Body of pancreas (tissue), 4 donors: Measurements from ENCODE around the gene WSCD1. TPM values are rescaled to one million over a fixed set of nuclear protein-coding genes. Genes with fewer than 3 reads are reported as not detected.

Source experiments
- ATAC-seq: fragments of 150-250 bp; one replicate; pipeline ENCODE4 v1.9.1; 2016
- DNase-seq, 4 donors: peaks; one replicate each; pipeline ENCODE4 v3.0.0-alpha.2; 2019
- H3K27ac ChIP-seq, 4 donors: fragments of 200-600 bp; sonication (generic); 1 replicate in 3 of 4; 2 replicates in 1 of 4; pipeline versions ENCODE4 v1.5.1 to v1.6.1; 2016 to 2019; ENCODE audit warnings: mild to moderate bottlenecking in 1 of 4, mixed read lengths in 1 of 4, moderate library complexity in 1 of 4
- H3K27me3 ChIP-seq, 2 donors: fragments of 200-600 bp; sonication (generic); one replicate each; pipeline ENCODE4 v1.6.0; 2016; ENCODE audit warnings: mild to moderate bottlenecking in 1 of 2
- H3K36me3 ChIP-seq, 2 donors: fragments of 200-600 bp; sonication (generic); replicated peaks in 1 of 2; 2 replicates each; pipeline ENCODE4 v1.5.1; 2016; ENCODE audit warnings: low read depth in 2 of 2; ENCODE audit not compliant: insufficient read depth in 1 of 2
- H3K4me1 ChIP-seq: fragments of 200-600 bp; sonication (generic); one replicate; pipeline ENCODE4 v1.6.0; 2016
- H3K4me3 ChIP-seq, 2 donors: fragments of 200-600 bp; sonication (generic); 1 replicate in 1 of 2; 2 replicates in 1 of 2; pipeline ENCODE4 v1.5.1; 2016 to 2019
- H3K9me3 ChIP-seq, 3 donors: fragments of 200-600 bp; sonication (generic); 1 replicate in 2 of 3; 2 replicates in 1 of 3; pipeline ENCODE4 v1.5.1; 2016
- CTCF ChIP-seq, 7 experiments: fragments of 450-650 bp in 4 of 7; fragments of 200-600 bp in 3 of 7; sonication (generic) in 3 of 7; IDR thresholded peaks; one replicate each; pipeline ENCODE4 v1.5.1; 2016 to 2019; ENCODE audit warnings: antibody characterized with exemption in 7 of 7
- POLR2A ChIP-seq, 3 donors: fragments of 450-650 bp; IDR thresholded peaks; one replicate each; pipeline ENCODE4 v1.6.1; 2016; ENCODE audit warnings: antibody characterized with exemption in 3 of 3, mild to moderate bottlenecking in 2 of 3
- WGBS, 2 donors: methylation state at CpG; one replicate each; pipeline ENCODE4 v1.1.5; 2017; 5-methylcytosine and 5-hydroxymethylcytosine counted together
- intact Hi-C: fragments of 100-400 bp; cut with DNase I; formaldehyde crosslinking; loops from one replicate; pipeline ENCODE4 v1.15.1; 2023
- total RNA-seq, 2 donors: library from RNA; depleted of rRNA; stranded (reverse); fragments of >200 nt; gene quantifications; one replicate each; pipeline ENCODE4 v1.1.0, GENCODE V29; 2016

Gene WSCD1
- total RNA-seq, 2 donors from 2014 or later, result 1.8 to 3.0 TPM

- Histone ChIP-seq H3K4me3 (no peak overlapping the region), H3K36me3 (no peaks in the 10 kb centered on the region), H3K27me3 (no peaks in the 10 kb centered on the region), H3K27ac (no peak overlapping the region), H3K9me3 (no peaks in the 10 kb centered on the region), H3K4me1 (no peaks in the 10 kb centered on the region)
- 72 to 74% methylated on average over 2 of the region's 2 CpGs for WGBS, 2 donors
- no peak for TF ChIP-seq CTCF (IDR thresholded peaks at IDR 0.05)
- no peak for TF ChIP-seq POLR2A (IDR thresholded peaks at IDR 0.05)
- ATAC-seq, result no peak
- intact Hi-C loops, result no loop called here
- DNase-seq, result no peak
Observed at GRCh38 chr17:6056104-6056503, 14.1 kb upstream of the WSCD1 start.

- no peak overlapping the region for H3K27ac ChIP-seq
- ATAC-seq (no peak), DNase-seq (no peak)
- H3K36me3 ChIP-seq, result no peaks in the 10 kb centered on the region
- intact Hi-C loops, result no loop called here
- H3K27me3 ChIP-seq, result no peaks in the 10 kb centered on the region
- no peak overlapping the region for H3K4me3 ChIP-seq
- H3K9me3 ChIP-seq, result no peaks in the 10 kb centered on the region
- TF ChIP-seq POLR2A (IDR thresholded peaks at IDR 0.05), result no peak
- TF ChIP-seq CTCF (IDR thresholded peaks at IDR 0.05), result no peak
- WGBS, 2 donors, result 55 to 63% methylated on average over 5 to 8 of the region's 8 CpGs
- H3K4me1 ChIP-seq, result no peaks in the 10 kb centered on the region
Observed at GRCh38 chr17:6057562-6057961, 12.6 kb upstream of the WSCD1 start.

- no peaks in the 10 kb centered on the region for H3K9me3 ChIP-seq
- TF ChIP-seq CTCF (IDR thresholded peaks at IDR 0.05), result no peak
- no peak for TF ChIP-seq POLR2A (IDR thresholded peaks at IDR 0.05)
- H3K36me3 ChIP-seq, result no peaks in the 10 kb centered on the region
- WGBS, 2 donors, result 49 to 59% methylated on average over 5 to 6 of the region's 8 CpGs
- intact Hi-C loops, result no loop called here
- no peak overlapping the region for H3K27ac ChIP-seq
- ATAC-seq (no peak), DNase-seq (no peak)
- no peaks in the 10 kb centered on the region for H3K27me3 ChIP-seq
- no peaks in the 10 kb centered on the region for H3K4me1 ChIP-seq
- H3K4me3 ChIP-seq, result no peak overlapping the region
Observed at GRCh38 chr17:6059406-6059805, 10.8 kb upstream of the WSCD1 start.

- Histone ChIP-seq H3K36me3 (no peaks in the 10 kb centered on the region), H3K27me3 (peaks cover 0 to 3% of the 10 kb centered on the region in 2 donors), H3K4me3 (no peak overlapping the region), H3K4me1 (no peaks in the 10 kb centered on the region), H3K9me3 (no peaks in the 10 kb centered on the region), H3K27ac (no peak overlapping the region)
- TF ChIP-seq CTCF (IDR thresholded peaks at IDR 0.05), result no peak
- TF ChIP-seq POLR2A (IDR thresholded peaks at IDR 0.05), result no peak
- intact Hi-C loops, result no loop called here
- WGBS, 2 donors, result 18 to 34% methylated on average over 5 of the region's 5 CpGs
- DNase-seq, result no peak
- ATAC-seq, result no peak
Observed at GRCh38 chr17:6061290-6061689, 8.9 kb upstream of the WSCD1 start.

- DNase-seq (no peak), ATAC-seq (no peak)
- intact Hi-C loops, result no loop called here
- 24 to 45% methylated on average over 5 to 6 of the region's 6 CpGs for WGBS, 2 donors
- Histone ChIP-seq H3K9me3 (no peaks in the 10 kb centered on the region), H3K27me3 (peaks cover 0 to 3% of the 10 kb centered on the region in 2 donors), H3K27ac (no peak overlapping the region), H3K4me3 (no peak overlapping the region), H3K36me3 (no peaks in the 10 kb centered on the region), H3K4me1 (peaks cover 10% of the 10 kb centered on the region)
- TF ChIP-seq POLR2A (IDR thresholded peaks at IDR 0.05) (no peak), CTCF (IDR thresholded peaks at IDR 0.05) (no peak)
Observed at GRCh38 chr17:6064868-6065267, 5.3 kb upstream of the WSCD1 start.
